Fibroblast of the aortic adventitia (primary cell): ENCODE data around the gene RBM4B. TPM values are rescaled to one million over a fixed set of nuclear protein-coding genes. Genes with fewer than 3 reads are reported as not detected.

Experiments
- DNase-seq: peaks from one replicate; pipeline ENCODE4 v3.0.0-alpha.2; 2010; ENCODE audit warnings: low read depth
- H3K4me3 ChIP-seq: 2 replicates; pipeline ENCODE4 v1.5.1; 2011; ENCODE audit warnings: low read depth, mild to moderate bottlenecking, control low read depth, low read length, moderate library complexity
- total RNA-seq: library from RNA; depleted of rRNA; stranded (reverse); fragments of >200 nt; gene quantifications from 2 replicates; pipeline ENCODE4 v1.2.3, GENCODE V29; 2012; ENCODE audit warnings: low replicate concordance
- TF ChIP-seq, protein P1 (sequence below): IDR thresholded peaks from 2 replicates; pipeline ENCODE4 v1.5.1; 2011; ENCODE audit warnings: mild to moderate bottlenecking, low read length, control low read depth, inconsistent platforms; ENCODE audit not compliant: insufficient read depth

RBM4B gene
- total RNA-seq, 1 donor, result 23.9 TPM

- DNase-seq, result no peak
- TF ChIP-seq, protein P1, sequence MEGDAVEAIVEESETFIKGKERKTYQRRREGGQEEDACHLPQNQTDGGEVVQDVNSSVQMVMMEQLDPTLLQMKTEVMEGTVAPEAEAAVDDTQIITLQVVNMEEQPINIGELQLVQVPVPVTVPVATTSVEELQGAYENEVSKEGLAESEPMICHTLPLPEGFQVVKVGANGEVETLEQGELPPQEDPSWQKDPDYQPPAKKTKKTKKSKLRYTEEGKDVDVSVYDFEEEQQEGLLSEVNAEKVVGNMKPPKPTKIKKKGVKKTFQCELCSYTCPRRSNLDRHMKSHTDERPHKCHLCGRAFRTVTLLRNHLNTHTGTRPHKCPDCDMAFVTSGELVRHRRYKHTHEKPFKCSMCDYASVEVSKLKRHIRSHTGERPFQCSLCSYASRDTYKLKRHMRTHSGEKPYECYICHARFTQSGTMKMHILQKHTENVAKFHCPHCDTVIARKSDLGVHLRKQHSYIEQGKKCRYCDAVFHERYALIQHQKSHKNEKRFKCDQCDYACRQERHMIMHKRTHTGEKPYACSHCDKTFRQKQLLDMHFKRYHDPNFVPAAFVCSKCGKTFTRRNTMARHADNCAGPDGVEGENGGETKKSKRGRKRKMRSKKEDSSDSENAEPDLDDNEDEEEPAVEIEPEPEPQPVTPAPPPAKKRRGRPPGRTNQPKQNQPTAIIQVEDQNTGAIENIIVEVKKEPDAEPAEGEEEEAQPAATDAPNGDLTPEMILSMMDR, result no peak
- H3K4me3 ChIP-seq, result no peak overlapping the region
Observed at GRCh38 chr11:66720899-66721470, 43.3 kb upstream of the RBM4B start.

DNA sequence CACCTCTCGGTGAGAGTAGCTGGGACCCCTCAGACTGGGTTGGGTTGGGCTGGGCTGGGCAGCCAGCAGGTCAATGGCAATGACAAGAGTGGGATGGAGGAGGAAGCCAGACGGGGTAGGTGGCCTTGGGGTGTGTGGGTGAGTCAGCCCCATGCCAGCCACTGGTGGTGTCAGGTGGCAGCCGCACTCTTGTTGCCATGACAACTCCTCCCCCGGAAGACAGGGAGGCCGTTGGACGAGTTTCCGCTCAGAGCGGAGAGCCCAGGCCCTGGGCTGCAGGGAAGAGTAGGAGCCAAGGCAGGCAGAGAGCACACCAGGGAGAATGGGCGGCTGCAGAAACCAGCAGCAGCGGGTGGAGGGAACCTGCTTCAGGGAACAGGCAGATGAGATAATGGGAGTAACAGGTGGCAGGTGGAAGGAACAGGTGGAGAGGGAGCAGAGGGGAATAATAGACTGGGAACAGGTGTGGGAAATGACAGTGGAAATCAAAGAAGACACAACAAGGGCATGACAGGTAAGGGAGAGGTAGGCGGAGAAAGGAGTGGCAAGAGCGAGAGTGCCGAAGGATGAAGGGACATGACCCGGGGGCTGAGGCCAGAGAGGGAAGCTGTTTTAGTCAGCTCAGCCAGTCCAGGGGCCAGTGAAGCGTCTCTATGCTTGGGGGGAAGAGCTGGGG lies 42.7 kb upstream of the RBM4B start:
- no peak overlapping the region for H3K4me3 ChIP-seq
- TF ChIP-seq, protein P1, result no peak
- no peak for DNase-seq

DNA sequence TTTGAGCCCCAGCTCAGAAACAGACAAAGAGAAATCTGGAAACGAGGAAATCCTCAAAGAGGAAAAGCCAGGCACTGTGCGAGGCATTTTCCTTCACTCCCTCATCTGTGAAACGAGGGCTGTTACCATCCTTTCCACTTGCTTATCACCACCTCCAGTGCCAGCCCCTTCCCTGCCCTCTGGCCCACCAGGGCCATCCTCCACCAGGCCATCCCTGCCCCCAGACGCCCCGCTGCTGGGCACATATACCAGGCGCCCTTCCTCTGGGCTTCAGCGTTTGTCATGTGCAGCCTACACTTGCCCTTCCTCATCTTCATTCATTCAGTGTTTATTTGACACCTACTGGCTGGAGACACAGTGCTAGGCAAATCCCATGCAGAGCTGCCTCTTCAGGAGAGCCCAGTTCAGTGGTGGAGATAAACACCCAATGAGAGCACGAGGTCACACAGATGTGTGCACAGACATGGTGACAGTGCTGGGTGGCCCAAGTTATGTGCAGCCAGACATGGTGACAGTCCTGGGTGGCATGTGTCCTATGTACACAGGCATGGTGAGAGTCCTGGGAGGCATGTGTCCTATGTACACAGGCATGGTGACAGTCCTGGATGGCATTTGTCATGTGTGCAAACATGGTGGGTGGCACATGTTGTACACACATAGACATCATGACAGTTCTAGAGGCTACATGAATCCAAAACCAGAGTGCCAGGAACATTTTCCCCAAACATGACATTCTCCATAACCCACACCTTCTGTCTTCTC lies 41.6 kb upstream of the RBM4B start:
- DNase-seq, result no peak
- TF ChIP-seq, protein P1, result no peak
- H3K4me3 ChIP-seq, result no peak overlapping the region

GRCh38 chr11:66718320-66718971 lies 40.8 kb upstream of the RBM4B start:
- TF ChIP-seq, protein P1, result no peak
- H3K4me3 ChIP-seq, result no peak overlapping the region
- DNase-seq, result no peak

DNA sequence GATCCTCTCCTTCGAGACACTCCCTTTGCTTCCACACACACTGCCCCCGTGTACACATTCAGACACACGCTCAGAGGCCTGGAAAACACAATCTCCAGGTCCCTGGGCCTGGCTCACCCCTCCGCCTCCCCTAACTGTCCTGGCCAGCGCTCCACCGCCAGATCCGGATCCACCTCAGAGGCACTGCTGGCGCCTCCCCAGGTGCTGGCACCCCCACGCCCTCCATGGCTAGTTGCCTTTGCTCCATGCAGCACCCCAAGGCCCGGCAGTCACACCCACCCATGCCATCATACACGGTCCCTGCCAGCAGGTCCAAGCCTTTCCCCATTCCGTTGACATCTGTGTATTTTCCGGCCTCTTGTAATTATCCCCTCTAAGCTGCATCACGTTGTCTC lies 40.2 kb upstream of the RBM4B start:
- no peak for DNase-seq
- TF ChIP-seq, protein P1, result no peak

GRCh38 chr11:66716996-66717395 lies 39.3 kb upstream of the RBM4B start:
- no peak overlapping the region for H3K4me3 ChIP-seq
- no peak for DNase-seq
- TF ChIP-seq, protein P1, result no peak

More for the DNA sequence above, 40.2 kb upstream of the RBM4B start:
- H3K4me3 ChIP-seq, result no peak overlapping the region
